OCI-LY1 (cell line): ENCODE measurements around the gene GRB2.

Experiments used
- EZH2 ChIP-seq: fragments of 200-600 bp; sonication (generic), shearing (Covaris generic); IDR thresholded peaks from 2 replicates; pipeline ENCODE4 v1.8.0; 2017; ENCODE audit warnings: borderline replicate concordance, mixed run types, mild to moderate bottlenecking, antibody characterized with exemption, low read length, moderate library complexity, mixed read lengths
- TF ChIP-seq, protein P1 (sequence below): fragments of 200-600 bp; sonication (generic), shearing (Covaris generic); IDR thresholded peaks from 2 replicates; pipeline ENCODE4 v1.5.1; 2017; ENCODE audit warnings: mild to moderate bottlenecking, antibody characterized with exemption, low read length, moderate library complexity, mixed read lengths

DNA sequence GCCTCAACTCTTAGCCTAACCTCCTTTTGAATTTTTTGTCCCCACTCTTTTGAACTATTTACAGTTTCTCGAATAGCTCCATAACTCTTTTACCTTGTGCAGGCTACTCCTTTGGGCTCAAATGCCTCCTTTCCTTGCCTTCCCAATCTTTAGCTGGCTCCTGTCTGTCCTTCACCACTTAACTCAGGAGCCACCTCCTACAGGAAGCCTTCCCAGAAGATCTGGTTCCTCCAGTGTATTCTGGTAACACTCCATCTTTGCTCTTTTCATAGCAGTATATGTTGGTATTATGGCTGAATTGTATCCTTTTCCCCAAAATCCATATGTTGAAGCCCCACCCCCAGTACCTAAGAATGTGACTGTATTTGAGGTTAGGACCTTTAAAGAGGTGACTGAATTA lies 9.0 kb upstream of the GRB2 start:
- TF ChIP-seq, protein P1, sequence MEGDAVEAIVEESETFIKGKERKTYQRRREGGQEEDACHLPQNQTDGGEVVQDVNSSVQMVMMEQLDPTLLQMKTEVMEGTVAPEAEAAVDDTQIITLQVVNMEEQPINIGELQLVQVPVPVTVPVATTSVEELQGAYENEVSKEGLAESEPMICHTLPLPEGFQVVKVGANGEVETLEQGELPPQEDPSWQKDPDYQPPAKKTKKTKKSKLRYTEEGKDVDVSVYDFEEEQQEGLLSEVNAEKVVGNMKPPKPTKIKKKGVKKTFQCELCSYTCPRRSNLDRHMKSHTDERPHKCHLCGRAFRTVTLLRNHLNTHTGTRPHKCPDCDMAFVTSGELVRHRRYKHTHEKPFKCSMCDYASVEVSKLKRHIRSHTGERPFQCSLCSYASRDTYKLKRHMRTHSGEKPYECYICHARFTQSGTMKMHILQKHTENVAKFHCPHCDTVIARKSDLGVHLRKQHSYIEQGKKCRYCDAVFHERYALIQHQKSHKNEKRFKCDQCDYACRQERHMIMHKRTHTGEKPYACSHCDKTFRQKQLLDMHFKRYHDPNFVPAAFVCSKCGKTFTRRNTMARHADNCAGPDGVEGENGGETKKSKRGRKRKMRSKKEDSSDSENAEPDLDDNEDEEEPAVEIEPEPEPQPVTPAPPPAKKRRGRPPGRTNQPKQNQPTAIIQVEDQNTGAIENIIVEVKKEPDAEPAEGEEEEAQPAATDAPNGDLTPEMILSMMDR, result no peak
- no peak for TF ChIP-seq EZH2
